WTC11 (cell line): Measurements from ENCODE around the gene SLC39A7. TPM values are rescaled to one million over a fixed set of nuclear protein-coding genes. Genes with fewer than 3 reads are reported as not detected.

Experiments
- ETV6 ChIP-seq: sonication (generic); formaldehyde crosslinking; IDR thresholded peaks from 2 replicates; pipeline ENCODE4 v1.8.1; 2022; ENCODE audit warnings: mild to moderate bottlenecking, missing genetic modification reagents
- microRNA-seq: library from miRNA; unstranded; fragments of <30 nt; microRNA quantifications from one replicate; pipeline ENCODE4 v1.2.0, GENCODE V29; 2022; ENCODE audit warnings: borderline number of aligned reads
- total RNA-seq: library from RNA; stranded (reverse); gene quantifications from 3 replicates; pipeline ENCODE4 v1.2.3, GENCODE V29; 2021
- TF ChIP-seq, protein P1 (sequence below): sonication (generic); formaldehyde crosslinking; IDR thresholded peaks from 2 replicates; pipeline ENCODE4 v1.8.1; 2022; ENCODE audit warnings: low read depth, missing genetic modification reagents, borderline replicate concordance

Gene SLC39A7
- total RNA-seq, 1 experiment from 2014 or later = 163 TPM

DNA sequence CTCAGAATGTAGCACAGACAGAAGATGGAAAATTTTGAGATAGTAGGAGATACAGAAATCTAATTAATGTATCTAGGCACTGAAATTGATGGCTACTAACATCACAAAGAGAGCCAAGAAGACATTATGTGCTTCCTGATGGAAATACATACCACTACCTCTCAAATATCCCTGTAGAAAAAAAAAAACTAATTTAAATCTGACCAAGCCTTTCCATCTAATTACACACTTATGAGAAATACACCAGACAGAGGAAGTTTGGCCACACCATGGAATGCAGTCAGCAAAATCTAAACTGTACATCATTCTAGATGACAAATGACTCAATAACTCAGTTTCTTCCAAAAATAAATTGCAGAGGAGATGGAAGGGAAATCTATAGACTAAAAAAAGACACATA lies 52.1 kb downstream of the SLC39A7 start (continued):
- TF ChIP-seq, protein P1, sequence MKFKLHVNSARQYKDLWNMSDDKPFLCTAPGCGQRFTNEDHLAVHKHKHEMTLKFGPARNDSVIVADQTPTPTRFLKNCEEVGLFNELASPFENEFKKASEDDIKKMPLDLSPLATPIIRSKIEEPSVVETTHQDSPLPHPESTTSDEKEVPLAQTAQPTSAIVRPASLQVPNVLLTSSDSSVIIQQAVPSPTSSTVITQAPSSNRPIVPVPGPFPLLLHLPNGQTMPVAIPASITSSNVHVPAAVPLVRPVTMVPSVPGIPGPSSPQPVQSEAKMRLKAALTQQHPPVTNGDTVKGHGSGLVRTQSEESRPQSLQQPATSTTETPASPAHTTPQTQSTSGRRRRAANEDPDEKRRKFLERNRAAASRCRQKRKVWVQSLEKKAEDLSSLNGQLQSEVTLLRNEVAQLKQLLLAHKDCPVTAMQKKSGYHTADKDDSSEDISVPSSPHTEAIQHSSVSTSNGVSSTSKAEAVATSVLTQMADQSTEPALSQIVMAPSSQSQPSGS (CRISPR knock-in tag) = no peak
- TF ChIP-seq ETV6 (CRISPR knock-in tag) = no peak

Small RNA genes lying within 50 kb of the gene (microRNA-seq; reads per million reads assigned to microRNA genes)
- gene MIR219A1 = not detected

Other genes with a start within 250 kb of the SLC39A7 start
- 6.0 to 9.3 TPM (median 6.6 TPM) in 3 replicates for gene HLA-DMA, start 247.8 kb upstream of the SLC39A7 start, total RNA-seq
- gene BRD2, start 232.3 kb upstream of the SLC39A7 start, total RNA-seq = 206 to 222 TPM (median 214 TPM) in 3 replicates
- 13.6 to 24.6 TPM (median 24.4 TPM) in 3 replicates for gene HLA-DOA, start 191.3 kb upstream of the SLC39A7 start, total RNA-seq
- gene HLA-DPA1, start 127.2 kb upstream of the SLC39A7 start, total RNA-seq = 4.4 to 5.4 TPM (median 4.9 TPM) in 3 replicates
- gene HLA-DPB1, start 124.9 kb upstream of the SLC39A7 start, total RNA-seq = 18.0 to 23.9 TPM (median 21.3 TPM) in 3 replicates
- 3.0 to 4.4 TPM (median 3.7 TPM) in 3 replicates for gene COL11A2, start 8.4 kb upstream of the SLC39A7 start, total RNA-seq
- gene RXRB, start 202 bp upstream of the SLC39A7 start, total RNA-seq = 21.5 to 24.5 TPM (median 23.3 TPM) in 3 replicates
- 7.3 to 8.1 TPM (median 7.7 TPM) in 3 replicates for gene HSD17B8, start 3.8 kb downstream of the SLC39A7 start, total RNA-seq
- 26.6 to 30.2 TPM (median 27.8 TPM) in 3 replicates for gene RING1, start 7.6 kb downstream of the SLC39A7 start, total RNA-seq
- 43.0 to 46.8 TPM (median 43.1 TPM) in 3 replicates for gene VPS52, start 71.0 kb downstream of the SLC39A7 start, total RNA-seq
- 2,857 to 3,321 TPM (median 3,240 TPM) in 3 replicates for gene RPS18, start 71.2 kb downstream of the SLC39A7 start, total RNA-seq
- 3.2 to 5.0 TPM (median 4.1 TPM) in 3 replicates for gene B3GALT4, start 76.3 kb downstream of the SLC39A7 start, total RNA-seq
- gene WDR46, start 88.4 kb downstream of the SLC39A7 start, total RNA-seq = 72.0 to 94.5 TPM (median 72.4 TPM) in 3 replicates
- 83.3 to 95.7 TPM (median 85.6 TPM) in 3 replicates for gene PFDN6, start 88.7 kb downstream of the SLC39A7 start, total RNA-seq
- gene RGL2, start 98.1 kb downstream of the SLC39A7 start, total RNA-seq = 72.6 to 79.7 TPM (median 77.1 TPM) in 3 replicates
- 43.5 to 50.2 TPM (median 49.3 TPM) in 3 replicates for gene TAPBP, start 113.2 kb downstream of the SLC39A7 start, total RNA-seq
- 11.6 to 14.7 TPM (median 13.7 TPM) in 3 replicates for gene ZBTB22, start 116.9 kb downstream of the SLC39A7 start, total RNA-seq
- gene DAXX, start 122.1 kb downstream of the SLC39A7 start, total RNA-seq = 61.8 to 67.2 TPM (median 65.1 TPM) in 3 replicates
- 79.5 to 97.3 TPM (median 83.7 TPM) in 3 replicates for gene KIFC1, start 191.0 kb downstream of the SLC39A7 start, total RNA-seq
- 60.0 to 63.6 TPM (median 60.2 TPM) in 3 replicates for gene PHF1, start 210.1 kb downstream of the SLC39A7 start, total RNA-seq
- gene CUTA, start 217.2 kb downstream of the SLC39A7 start, total RNA-seq = 229 to 247 TPM (median 243 TPM) in 3 replicates
- 139 to 172 TPM (median 160 TPM) in 3 replicates for gene SYNGAP1, start 219.2 kb downstream of the SLC39A7 start, total RNA-seq